HepG2 (cell line): ENCODE results near the gene ZFAND2B. TPM values are rescaled to one million over a fixed set of nuclear protein-coding genes. Genes with fewer than 3 reads are reported as not detected.
A peak's percentile ranks its signal among the peaks of the same experiment; 100 is the strongest.

Source experiments
- AKNA ChIP-seq: sonication (generic); formaldehyde crosslinking; IDR thresholded peaks from 2 replicates; pipeline ENCODE4 v1.4.0; 2020; ENCODE audit warnings: missing genetic modification reagents, borderline replicate concordance
- FOXK1 ChIP-seq: sonication (generic); formaldehyde crosslinking; IDR thresholded peaks from 2 replicates; pipeline ENCODE4 v1.4.0; 2020; ENCODE audit warnings: low read depth, missing genetic modification reagents, borderline replicate concordance
- FUBP1 ChIP-seq: sonication (generic); formaldehyde crosslinking; IDR thresholded peaks from 2 replicates; pipeline ENCODE4 v1.5.1; 2020; ENCODE audit warnings: missing genetic modification reagents, mild to moderate bottlenecking, borderline replicate concordance
- JARID2 ChIP-seq: sonication (generic); formaldehyde crosslinking; IDR thresholded peaks from 2 replicates; pipeline ENCODE4 v1.8.1; 2023; ENCODE audit warnings: missing genetic modification reagents, inconsistent platforms; ENCODE audit not compliant: insufficient replicate concordance
- KDM1A ChIP-seq: IDR thresholded peaks from 2 replicates; pipeline ENCODE4 v1.6.1; 2016; ENCODE audit warnings: missing compliant biosample characterization
- PCBP1 ChIP-seq: fragments of 200-400 bp; formaldehyde crosslinking; IDR thresholded peaks from 2 replicates; pipeline ENCODE4 v1.6.1; 2017; ENCODE audit warnings: mild to moderate bottlenecking, low read depth, low read length, borderline replicate concordance
- RFXANK ChIP-seq: IDR thresholded peaks from 2 replicates; pipeline ENCODE4 v1.6.1; 2016
- RORA ChIP-seq: sonication (generic); formaldehyde crosslinking; IDR thresholded peaks from 2 replicates; pipeline ENCODE4 v1.5.0; 2020; ENCODE audit warnings: mild to moderate bottlenecking, missing genetic modification reagents, moderate library complexity
- TBP ChIP-seq: sonication (generic); formaldehyde crosslinking; IDR thresholded peaks from 2 replicates; pipeline ENCODE4 v1.5.0; 2020; ENCODE audit warnings: missing genetic modification reagents
- ZBTB20 ChIP-seq: sonication (generic); formaldehyde crosslinking; IDR thresholded peaks from 2 replicates; pipeline ENCODE4 v1.8.1; 2023; ENCODE audit warnings: missing genetic modification reagents, low read depth, mild to moderate bottlenecking, borderline replicate concordance
- ZNF543 ChIP-seq: sonication (generic); formaldehyde crosslinking; IDR thresholded peaks from 2 replicates; pipeline ENCODE4 v1.4.0; 2020; ENCODE audit warnings: mild to moderate bottlenecking, missing genetic modification reagents
- ZNF629 ChIP-seq: sonication (generic); formaldehyde crosslinking; conservative IDR thresholded peaks from 2 replicates; pipeline ENCODE4 v1.5.0; 2020; ENCODE audit warnings: missing genetic modification reagents
- polyA plus RNA-seq, 8 experiments: library from polyadenylated mRNA; depleted of rRNA in 3 of 8; stranded (reverse) in 7 of 8; unstranded in 1 of 8; fragments of >200 nt; fragmentation: Illumina TruSeq in 4 of 8; extraction: Trizol in 4 of 8; gene quantifications; 2 replicates each; pipeline versions ENCODE4 v1.2.1 to v1.2.3, GENCODE V29; 2011 to 2016; ENCODE audit warnings: low read depth in 4 of 8, missing spikeins in 1 of 8, mixed read lengths in 1 of 8; ENCODE audit not compliant: insufficient read depth in 1 of 8
- total RNA-seq, 5 experiments: library from RNA; depleted of rRNA; stranded (reverse); fragments of >200 nt; fragmentation: Illumina TruSeq; extraction: Trizol; gene quantifications; 2 replicates each; pipeline ENCODE4 v1.2.3, GENCODE V29; 2016; ENCODE audit warnings: low read depth in 1 of 5
- TF ChIP-seq, protein P1 (sequence below): sonication (generic); formaldehyde crosslinking; IDR thresholded peaks from 2 replicates; pipeline ENCODE4 v1.5.0; 2020; ENCODE audit warnings: mild to moderate bottlenecking, missing genetic modification reagents, moderate library complexity
- TF ChIP-seq, protein P2 (sequence below): IDR thresholded peaks from 2 replicates; pipeline ENCODE4 v1.6.1; 2012; ENCODE audit warnings: low read depth, low read length, improper control_type of control experiment
- TF ChIP-seq, protein P3 (sequence below): sonication (generic); formaldehyde crosslinking; IDR thresholded peaks from 2 replicates; pipeline ENCODE4 v1.8.0; 2022; ENCODE audit warnings: missing genetic modification reagents, low read depth, mild to moderate bottlenecking, borderline replicate concordance

The ZFAND2B gene
- total and polyA plus RNA-seq, 2 of the 13 experiments (the other 11 are each of a cell fraction or from before 2014, with no cell fraction given), result 53.3 to 115 TPM

DNA sequence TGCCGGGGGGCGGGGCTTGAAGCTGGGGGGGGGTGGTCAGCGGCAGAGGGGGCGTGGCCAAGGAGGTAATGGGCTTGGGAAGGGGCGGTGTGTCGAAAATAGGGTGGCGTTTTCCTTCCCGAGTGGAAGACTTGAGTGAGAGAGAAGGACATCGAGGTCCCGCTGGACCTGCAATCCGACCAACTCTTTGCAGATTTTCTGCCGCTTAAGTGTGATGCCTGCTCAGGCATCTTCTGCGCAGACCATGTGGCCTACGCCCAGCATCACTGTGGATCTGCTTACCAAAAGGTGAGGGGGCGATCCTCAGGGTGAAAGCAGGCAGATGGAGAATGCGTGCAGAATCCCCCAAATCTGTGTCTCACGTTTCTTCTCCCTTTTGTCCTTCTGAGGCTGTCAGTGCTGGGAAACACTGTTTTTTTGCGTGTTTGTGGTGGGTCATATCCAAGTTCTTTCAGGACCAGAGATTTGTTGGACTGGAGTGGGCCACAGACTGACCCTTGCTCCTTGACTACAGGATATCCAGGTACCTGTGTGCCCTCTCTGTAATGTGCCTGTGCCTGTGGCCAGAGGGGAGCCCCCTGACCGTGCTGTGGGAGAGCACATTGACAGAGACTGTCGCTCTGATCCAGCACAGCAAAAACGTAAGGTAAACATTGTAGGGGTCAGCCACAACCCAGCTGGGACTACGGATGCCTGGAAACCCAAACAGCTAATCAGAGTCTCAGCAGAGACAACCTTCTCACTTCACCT, 727 bp downstream of the ZFAND2B start (continued):
- TF ChIP-seq TBP (CRISPR knock-in tag) (no peak), ZNF543 (CRISPR knock-in tag) (no peak), FOXK1 (CRISPR knock-in tag) (0 out of 2 replicates have a peak, but pooled peaks have one; percentile 31), ZNF629 (CRISPR knock-in tag) (no peak), ZBTB20 (CRISPR knock-in tag) (no peak; the same call in 1 of the 2 replicates), RFXANK (CRISPR knock-in tag) (no peak), KDM1A (CRISPR knock-in tag) (no peak), RORA (no peak), PCBP1 (no peak), FUBP1 (CRISPR knock-in tag) (no peak; the same call in 1 of the 2 replicates), JARID2 (CRISPR knock-in tag) (no peak), AKNA (CRISPR knock-in tag) (no peak)
- TF ChIP-seq, protein P1, sequence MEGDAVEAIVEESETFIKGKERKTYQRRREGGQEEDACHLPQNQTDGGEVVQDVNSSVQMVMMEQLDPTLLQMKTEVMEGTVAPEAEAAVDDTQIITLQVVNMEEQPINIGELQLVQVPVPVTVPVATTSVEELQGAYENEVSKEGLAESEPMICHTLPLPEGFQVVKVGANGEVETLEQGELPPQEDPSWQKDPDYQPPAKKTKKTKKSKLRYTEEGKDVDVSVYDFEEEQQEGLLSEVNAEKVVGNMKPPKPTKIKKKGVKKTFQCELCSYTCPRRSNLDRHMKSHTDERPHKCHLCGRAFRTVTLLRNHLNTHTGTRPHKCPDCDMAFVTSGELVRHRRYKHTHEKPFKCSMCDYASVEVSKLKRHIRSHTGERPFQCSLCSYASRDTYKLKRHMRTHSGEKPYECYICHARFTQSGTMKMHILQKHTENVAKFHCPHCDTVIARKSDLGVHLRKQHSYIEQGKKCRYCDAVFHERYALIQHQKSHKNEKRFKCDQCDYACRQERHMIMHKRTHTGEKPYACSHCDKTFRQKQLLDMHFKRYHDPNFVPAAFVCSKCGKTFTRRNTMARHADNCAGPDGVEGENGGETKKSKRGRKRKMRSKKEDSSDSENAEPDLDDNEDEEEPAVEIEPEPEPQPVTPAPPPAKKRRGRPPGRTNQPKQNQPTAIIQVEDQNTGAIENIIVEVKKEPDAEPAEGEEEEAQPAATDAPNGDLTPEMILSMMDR (CRISPR knock-in tag), result no peak; the same call in 1 of the 2 replicates
- TF ChIP-seq, protein P2, sequence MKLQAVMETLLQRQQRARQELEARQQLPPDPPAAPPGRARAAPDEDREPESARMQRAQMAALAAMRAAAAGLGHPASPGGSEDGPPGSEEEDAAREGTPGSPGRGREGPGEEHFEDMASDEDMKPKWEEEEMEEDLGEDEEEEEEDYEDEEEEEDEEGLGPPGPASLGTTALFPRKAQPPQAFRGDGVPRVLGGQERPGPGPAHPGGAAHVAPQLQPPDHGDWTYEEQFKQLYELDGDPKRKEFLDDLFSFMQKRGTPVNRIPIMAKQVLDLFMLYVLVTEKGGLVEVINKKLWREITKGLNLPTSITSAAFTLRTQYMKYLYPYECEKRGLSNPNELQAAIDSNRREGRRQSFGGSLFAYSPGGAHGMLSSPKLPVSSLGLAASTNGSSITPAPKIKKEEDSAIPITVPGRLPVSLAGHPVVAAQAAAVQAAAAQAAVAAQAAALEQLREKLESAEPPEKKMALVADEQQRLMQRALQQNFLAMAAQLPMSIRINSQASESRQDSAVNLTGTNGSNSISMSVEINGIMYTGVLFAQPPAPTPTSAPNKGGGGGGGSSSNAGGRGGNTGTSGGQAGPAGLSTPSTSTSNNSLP, result no peak
- TF ChIP-seq, protein P3, sequence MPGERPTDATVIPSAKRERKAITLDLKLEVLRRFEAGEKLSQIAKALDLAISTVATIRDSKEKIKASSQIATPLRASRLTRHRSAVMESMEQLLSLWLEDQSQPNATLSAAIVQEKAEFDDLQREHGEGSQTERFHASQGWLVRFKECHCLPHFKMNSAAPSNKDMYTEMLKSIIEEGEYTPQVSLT (CRISPR knock-in tag), result no peak
